GM18873 (cell line): Measurements from ENCODE around the gene EDRF1.
"Not testable (repeated sequence)": the region's sequence is repeated elsewhere in the genome, so short reads cannot be mapped to it uniquely, and the experiment has no call there.

Experiments used
- ATAC-seq: cut with Tn5 transposase; IDR thresholded peaks from one replicate; pipeline ENCODE4 v1.9.1; 2021; ENCODE audit warnings: mild to moderate bottlenecking, moderate library complexity, moderate number of reproducible peaks; ENCODE audit not compliant: unreplicated experiment, low FRiP score

The EDRF1 gene, protein sequence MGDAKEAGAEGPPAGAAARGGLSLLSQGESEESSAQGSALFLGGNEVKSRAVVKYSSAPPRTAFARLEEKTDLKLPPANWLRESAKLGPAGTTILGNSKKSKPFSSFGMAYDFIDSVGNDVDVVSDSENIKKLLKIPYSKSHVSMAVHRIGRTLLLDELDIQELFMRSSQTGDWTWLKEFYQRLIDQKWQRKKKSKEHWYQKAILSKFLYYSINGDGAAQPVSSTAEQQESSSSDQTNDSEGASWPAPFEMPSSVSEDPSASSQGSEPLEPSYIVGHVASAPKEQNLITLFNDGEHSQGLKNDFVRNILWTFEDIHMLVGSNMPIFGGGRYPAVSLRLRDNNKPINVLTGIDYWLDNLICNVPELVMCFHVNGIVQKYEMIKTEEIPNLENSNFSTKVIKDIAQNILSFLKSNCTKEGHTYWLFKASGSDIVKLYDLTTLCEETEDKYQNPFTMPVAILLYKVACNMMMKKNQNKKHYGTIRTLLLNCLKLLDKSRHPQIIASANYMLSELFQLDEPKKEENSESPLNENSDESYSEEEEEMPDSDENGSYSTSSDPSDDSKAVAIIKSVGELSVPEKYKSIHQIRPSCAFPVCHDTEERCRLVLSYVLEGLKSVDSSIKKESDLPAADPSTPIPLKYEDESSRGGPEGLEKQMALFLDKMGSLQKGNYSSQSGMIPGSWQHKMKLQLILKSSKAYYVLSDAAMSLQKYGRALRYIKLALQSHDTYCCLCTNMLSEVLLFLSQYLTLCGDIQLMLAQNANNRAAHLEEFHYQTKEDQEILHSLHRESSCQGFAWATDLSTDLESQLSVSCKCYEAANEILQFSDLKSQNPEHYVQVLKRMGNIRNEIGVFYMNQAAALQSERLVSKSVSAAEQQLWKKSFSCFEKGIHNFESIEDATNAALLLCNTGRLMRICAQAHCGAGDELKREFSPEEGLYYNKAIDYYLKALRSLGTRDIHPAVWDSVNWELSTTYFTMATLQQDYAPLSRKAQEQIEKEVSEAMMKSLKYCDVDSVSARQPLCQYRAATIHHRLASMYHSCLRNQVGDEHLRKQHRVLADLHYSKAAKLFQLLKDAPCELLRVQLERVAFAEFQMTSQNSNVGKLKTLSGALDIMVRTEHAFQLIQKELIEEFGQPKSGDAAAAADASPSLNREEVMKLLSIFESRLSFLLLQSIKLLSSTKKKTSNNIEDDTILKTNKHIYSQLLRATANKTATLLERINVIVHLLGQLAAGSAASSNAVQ

DNA sequence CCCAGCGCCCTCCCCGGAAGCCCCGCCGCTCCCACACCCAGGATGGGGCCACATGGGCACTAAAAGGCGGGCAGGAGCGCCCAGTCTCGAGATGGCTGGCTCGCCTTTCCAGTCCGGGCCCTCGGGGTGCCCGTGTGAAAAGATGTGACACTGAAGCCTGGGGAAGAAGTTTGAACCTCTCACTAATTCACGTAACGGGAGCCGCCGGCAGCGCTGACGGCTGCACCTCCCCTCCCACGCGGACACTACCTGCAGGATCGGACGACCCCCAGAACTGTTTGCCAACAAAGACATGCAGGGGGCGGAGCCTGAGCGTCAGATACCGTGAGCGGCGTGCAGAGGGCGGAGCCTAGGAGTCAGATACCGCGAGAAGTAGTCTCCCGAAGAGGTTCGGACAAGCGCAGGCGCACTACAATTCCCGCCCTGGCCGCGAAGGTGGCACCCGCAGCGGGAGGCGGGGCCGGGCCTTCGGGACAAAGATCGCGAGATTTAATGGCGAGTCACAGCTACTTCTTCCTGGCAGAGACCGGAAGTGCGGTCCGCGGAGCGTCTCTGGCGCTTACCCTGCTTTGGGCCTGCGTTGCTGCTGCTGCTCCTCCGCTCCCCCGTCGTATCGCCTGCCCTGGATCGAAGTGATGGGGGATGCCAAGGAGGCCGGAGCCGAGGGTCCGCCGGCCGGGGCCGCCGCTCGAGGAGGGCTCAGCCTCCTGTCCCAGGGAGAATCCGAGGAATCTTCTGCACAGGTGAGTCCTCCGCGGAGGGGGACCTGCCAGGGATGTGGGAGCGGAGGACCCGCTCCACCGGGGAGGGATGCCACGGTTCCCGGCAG, at the start of gene EDRF1:
Gene EDRF1, plus strand, starts transcription at position 537 of the 829 bp plus-strand sequence. Its CDS starts 99 bp downstream, at position 636.
- peak; percentile 95 for ATAC-seq

DNA sequence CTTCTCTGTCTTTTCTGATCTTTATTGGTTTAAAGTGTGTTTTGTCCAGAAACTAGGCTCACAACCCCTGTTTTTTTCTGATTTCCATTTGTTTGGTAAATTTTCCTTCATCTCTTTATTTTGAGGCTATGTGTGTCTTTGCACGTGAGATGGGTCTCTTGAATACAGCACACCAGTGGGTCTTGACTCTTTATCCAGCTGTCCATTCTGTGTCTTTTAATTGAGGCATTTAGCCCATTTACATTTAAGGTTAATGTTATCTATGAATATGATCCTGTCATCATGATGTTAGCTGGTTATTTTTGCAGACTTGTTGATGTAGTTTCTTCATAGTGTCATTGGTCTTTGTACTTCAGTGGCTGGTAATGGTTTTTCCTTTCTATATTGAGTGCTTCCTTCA, 46.6 kb upstream of the EDRF1 start:
- no peak for ATAC-seq

DNA sequence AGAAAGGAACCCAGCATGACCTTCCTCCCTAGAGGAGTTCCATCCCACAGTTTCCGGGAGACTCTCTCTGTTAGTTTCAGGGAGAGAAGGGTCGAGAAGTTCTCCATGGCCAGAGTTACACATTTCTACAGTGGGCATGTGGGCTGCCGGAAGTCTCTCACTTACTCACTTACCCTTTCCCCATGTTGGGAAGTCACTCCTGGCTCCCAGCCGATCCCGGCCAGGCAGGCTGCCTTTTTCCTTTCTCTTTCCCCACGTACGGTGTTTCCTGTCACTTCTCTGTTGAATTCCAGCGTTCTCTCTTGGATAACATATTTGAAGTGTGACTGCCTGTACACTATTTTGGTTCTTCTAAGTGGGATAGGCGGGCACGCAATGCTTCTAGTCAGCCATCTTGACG, 40.1 kb upstream of the EDRF1 start:
- ATAC-seq = no peak

DNA sequence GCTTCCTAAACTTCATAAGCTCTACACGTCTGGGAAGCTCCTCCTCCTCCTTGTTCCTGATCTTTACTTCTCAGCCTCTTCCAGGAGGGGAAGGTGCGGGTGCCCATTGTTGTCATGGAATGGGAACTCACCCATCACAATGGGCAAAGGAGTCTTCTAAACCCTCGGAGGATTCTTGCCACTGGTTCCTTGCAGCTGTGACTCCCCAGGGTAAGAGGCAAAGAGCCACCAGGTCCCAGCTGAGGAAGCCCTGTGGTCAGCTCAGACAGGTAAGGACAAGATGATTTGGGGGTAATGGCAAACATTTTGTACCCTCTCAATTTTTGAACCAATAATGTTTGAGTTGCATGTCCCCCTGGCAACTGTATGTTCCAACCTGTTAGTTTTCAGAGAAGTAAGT, 36.4 kb upstream of the EDRF1 start, which contains the start of gene TEX36:
Gene TEX36, minus strand, starts transcription at position 101 of the 400 bp plus-strand sequence. CDS start 174 bp downstream, outside the sequence.
- ATAC-seq = no peak

DNA sequence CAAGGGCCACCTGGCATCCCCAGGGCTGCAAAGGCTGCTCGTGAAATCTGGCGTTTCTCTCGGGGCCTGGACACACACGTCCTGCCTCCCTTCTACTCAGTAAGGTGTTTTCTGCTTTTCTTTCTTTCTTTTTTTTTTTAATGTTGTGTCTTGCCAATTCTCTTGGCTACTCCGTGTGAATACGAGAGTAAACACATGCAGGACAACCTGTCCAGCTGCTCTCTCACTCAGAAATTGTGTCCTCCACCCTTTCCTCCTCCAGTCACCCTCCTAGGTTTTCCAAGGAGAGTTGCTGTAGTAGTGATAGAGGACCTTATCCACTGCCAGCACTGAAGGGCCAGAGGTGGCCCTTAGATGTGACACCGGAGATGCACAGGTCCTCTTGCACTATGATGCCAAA, 35.7 kb upstream of the EDRF1 start:
- ATAC-seq = no peak

DNA sequence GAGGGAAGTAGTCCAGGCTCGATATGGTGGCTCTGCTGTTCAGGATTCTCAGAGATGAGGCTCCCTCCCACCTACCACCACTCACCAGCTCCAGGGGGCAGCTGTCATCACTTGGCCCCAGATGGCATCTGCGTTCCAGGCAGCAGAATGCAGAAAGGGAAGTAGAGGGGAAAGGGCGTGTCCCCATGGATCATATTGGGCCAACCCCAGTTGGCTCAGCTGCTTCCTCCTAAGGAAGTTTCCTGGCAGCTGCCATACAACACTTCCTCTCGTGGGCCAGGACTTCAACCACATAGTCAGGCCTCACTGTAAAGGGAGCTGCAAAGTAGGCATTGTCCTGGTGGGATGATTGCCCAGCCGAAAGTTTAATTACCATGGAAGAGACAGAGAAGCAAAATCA, 34.9 kb upstream of the EDRF1 start:
- ATAC-seq = no peak

DNA sequence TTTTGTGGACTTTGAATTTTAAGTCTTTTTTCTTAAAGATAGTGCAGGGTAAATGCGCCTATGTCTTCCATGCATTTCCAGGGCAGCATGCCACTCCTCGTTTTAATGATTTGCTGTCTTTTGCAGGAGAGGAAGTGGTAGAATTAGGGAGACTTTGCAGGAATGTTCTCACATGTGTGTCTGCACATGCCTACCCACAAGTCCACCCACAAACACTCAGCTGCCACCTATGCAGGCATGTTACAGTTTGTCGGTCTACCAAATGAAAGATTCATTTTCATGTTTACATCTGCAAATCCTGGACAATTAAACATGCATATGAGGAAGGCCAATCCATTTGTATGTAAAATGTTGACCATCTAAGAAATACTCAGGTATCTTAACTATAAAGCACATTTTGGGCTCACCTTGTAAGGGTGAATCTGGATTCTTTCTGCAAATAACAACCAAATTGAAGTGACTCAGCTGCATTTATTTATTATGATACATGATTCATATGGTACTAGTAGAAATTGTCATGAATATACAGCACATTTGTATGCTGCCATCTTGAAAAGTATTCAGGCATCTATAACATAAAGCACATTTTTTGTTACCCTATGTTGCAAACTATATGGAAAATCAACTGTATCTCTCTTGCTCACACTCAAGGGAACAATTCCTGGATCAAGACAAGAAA, 31.9 kb upstream of the EDRF1 start:
- no peak for ATAC-seq

DNA sequence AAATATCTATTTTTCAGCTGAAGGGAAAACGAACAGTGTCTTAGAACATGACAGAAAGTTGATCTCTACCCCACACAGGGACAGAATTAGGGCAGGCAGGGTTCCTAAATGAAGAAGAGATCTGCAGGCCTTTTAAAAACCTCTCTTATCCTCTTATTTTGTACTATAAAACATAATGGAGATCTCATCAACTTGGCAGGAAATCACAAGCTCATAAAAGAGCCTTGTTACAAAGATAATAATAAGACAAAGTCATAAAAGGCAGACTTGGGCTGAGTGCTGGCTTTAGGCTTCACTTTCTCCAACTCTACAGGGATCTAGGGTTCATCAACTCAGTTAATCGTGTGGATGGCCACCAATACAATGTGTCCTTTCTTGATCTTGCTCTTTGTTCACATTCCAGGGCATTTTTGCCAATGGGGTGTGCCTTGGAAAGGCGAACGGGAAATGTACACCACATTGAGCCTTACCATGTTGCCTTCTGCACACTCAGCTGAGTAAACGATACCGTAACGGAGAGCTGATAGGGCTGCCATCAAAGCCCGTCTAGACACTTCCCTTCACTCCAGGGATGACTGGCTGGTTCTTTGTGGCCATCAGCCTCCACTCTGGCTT, 29.4 kb upstream of the EDRF1 start:
- ATAC-seq = no peak

DNA sequence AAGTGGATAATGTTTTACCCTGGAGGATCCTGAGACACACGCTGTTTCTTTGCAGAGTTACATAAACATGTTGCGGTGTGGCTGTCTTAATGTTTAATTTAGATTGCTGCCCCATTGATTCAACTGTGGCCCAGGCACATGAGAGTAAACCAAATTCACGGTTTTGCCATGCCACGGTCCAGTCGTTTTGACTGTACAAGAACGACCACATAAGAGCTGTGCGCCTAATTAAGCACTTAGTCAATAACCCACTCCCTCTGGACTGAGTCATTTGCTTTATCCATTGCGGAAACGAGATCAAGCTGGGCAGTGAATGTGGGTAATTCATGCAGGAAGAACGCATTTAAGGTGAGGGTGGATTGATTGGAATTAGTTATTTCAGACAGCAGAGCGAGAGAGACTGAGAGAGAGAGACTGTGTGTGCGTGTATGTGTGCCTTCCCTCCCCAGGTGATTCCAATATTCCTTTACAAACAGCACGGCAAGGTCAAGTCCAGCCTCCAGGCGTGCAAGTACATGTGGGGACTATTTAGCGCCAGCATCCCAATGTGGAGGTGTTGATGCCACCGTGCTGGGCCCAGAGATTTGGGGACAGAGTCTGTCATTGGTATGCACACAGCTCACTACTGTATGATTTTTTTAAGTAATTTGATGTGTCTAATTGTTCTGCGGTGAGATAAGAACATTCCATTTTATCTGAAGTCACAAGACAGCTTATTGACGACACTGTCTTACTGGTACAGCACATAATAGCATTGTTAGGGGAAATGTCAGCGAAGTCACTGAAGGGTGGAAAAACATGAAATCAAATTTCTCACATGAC, 28.1 kb upstream of the EDRF1 start:
- ATAC-seq = no peak

DNA sequence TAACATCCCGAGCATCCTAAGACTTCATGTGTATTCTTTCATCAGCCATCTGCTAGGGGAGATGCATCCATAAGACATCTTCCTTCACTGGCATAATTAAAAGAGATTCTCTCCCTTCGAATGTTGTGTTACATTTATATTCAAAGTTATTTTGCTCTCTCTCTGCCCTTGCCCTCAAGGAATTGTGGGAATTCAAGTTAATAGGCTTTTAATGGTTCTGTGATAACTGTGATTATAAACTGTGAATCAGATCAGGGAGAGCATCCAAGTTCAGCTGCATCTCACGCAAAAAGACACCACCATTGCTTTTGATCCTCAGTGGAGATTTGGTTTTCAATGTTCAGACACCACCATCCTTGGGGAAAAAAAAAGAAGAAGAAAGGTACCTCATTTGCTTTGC, 27.3 kb upstream of the EDRF1 start:
- ATAC-seq = no peak

DNA sequence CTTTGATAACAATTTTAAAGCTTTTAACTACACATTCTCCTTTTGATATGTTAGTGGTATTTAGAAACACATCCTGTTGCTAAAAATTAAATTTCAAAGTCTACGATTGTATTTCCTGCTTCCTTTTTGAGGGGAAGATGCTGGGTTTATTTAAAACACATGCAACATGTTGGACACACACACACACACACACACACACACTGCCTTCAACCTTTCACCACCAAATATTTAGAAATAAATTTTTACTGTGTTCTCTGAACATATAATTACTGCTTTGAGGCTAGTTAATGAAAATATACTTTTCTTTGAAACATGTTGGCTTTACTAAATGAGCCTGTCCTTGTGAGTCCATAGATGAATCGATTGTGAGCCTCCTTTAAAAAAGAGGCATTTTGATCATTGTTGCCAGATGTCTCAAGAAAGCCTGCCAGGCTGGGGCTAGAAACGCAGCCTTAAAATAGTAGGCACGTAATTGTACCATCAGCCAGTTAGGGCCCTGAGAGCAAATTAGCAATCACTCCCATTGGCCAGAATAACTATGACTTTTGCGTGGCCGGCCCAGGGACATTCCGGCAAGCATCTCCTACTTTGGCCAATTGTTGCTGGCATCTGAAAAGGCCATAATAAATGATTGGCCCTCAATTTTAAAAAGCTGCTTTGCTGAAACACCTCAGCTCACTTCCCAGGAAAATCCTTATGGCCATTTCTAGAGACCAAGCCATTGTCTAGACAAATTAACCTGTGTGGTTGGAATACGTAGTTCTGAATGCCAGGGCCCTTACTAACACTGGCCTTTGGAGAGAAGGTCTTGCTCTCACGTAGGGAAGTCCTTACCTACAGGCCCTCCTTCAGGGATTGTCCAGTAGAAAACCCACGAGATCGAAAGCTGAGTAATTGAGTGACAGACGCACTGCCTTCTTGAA, 26.6 kb upstream of the EDRF1 start:
- no peak for ATAC-seq

DNA sequence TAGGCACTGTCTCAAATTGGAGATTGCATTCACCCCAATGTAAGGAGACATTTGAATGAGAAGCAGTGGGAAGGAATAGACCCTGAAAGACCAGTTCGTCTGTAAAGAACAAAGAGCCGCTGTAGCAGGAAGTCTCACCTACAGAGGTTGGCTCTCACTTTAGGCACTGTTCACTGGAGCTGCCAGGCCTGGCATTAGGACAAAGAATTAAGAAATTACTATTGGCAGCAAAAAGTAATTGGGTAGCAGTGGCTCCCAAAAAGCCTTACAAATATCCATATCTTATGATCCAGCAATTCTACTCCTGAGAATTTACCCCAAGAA, 26.0 kb upstream of the EDRF1 start:
- ATAC-seq = no peak

DNA sequence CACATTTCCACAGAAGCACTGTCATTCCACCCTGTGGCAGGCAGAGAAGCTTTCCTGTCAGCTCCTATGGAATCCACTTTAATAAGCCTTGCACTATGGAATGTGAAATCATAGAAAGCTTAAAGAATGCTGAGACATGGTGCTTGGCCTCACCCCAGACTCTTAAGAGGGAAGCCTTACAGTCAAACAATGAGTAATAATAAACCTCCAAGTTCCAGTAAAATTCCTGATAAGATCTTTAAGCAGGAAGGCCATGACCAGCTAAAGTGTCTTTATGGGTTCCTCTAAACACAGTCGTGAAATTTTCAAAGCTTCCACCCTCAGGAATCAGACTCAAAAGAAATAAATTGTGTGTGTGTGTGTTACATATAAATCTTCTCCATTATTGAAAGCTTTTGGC, 24.6 kb upstream of the EDRF1 start:
- ATAC-seq = no peak

DNA sequence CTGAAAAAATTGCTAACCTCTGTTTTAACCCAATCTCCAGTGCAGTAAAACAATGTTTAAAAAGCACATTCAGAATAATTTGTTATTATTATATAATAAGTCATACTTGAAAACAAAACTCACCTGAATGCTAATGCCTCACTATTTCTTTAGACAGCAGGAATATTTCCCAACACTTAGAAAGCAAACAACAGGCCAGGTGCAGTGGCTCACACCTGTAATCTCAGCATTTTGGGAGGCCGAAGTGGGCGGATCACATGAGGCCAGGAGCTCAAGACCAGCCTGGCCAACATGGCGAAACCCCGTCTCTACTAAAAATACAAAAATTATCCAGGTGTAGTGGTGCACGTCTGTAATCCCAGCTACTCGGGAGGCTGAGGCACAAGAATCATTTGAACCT, 22.6 kb upstream of the EDRF1 start:
- ATAC-seq = not testable (repeated sequence)

DNA sequence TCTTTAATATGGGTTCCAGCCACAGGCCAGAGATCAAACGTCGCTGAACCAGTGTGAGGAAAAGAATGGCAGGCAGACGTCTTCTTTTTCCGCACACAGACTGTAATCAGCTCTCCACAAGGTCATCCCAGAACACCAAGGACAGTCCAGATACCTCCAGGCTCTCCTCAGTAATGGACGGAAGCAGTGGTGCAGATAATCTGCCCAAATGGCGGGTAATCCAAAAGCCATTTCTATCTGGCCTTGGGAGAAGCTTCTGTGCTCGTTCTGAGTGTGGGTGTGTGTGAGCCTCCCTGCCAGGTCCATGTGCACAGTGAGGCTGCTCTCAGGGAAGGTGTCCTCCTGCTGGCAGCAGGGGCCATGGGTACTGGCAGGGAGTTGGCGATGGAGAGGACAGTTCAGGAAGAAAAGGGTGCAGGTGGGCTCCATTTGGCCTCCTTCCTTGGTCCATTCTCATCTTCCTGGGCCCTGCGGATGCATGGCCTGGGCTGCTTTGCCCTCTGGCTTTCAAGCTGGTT, 21.0 kb upstream of the EDRF1 start:
- ATAC-seq = no peak

DNA sequence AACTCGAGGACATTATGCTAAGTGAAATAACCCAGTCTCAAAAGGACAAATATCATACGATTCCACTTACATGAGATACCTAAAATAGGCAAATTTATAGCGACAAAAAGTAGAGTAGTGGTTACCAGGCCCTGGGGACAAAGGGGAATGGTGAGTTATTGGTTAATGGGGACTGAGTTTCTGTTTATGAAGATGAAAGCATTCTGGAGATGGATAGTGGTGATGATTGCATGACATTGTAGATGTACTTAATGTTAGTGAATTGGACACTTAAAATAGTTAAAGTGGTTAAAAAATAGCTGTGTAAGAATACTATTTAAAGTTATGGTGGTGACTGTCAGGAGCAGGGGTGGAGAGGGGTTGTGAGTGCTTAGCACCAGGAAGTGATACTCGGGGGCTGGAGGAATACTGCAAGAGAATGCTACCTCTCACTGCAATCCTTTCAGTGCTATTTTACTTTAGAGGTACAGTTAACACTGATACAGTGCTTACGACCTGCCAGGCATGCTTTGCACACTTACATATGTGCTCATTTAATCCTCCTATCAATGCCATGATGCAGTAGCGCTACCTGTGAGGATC, 19.9 kb upstream of the EDRF1 start:
- ATAC-seq = no peak
